ENCODE data around the gene SLC19A1. TPM values are rescaled to one million over a fixed set of nuclear protein-coding genes. Genes with fewer than 3 reads are reported as not detected.
A peak's percentile ranks its signal among the peaks of the same experiment; 100 is the strongest.

The SLC19A1 gene
- total RNA-seq, 3 donors from 2014 or later = 12.6 to 22.8 (median 12.7) TPM

GRCh38 chr21:45471525-45472221 lies 70.6 kb downstream of the SLC19A1 start:
- intact Hi-C loops (cut with DNase I, micrococcal nuclease) = no loop called here
- ATAC-seq = peak; percentile 11
- DNase-seq = peak in 2 of 3 donors; percentile 34 to 54
- Histone ChIP-seq H3K4me3 (no peak overlapping the region), H3K4me1 (ENCODE audit: low read depth) (peaks cover 8% of the 10 kb centered on the region), H3K36me3 (ENCODE audit: low read depth) (no peaks in the 10 kb centered on the region), H3K9me3 (no peaks in the 10 kb centered on the region)
- TF ChIP-seq, protein P1, sequence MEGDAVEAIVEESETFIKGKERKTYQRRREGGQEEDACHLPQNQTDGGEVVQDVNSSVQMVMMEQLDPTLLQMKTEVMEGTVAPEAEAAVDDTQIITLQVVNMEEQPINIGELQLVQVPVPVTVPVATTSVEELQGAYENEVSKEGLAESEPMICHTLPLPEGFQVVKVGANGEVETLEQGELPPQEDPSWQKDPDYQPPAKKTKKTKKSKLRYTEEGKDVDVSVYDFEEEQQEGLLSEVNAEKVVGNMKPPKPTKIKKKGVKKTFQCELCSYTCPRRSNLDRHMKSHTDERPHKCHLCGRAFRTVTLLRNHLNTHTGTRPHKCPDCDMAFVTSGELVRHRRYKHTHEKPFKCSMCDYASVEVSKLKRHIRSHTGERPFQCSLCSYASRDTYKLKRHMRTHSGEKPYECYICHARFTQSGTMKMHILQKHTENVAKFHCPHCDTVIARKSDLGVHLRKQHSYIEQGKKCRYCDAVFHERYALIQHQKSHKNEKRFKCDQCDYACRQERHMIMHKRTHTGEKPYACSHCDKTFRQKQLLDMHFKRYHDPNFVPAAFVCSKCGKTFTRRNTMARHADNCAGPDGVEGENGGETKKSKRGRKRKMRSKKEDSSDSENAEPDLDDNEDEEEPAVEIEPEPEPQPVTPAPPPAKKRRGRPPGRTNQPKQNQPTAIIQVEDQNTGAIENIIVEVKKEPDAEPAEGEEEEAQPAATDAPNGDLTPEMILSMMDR (IDR thresholded peaks at IDR 0.05) = no peak

GRCh38 chr21:45470773-45471524 lies 71.3 kb downstream of the SLC19A1 start:
- ATAC-seq (peak; percentile 62), DNase-seq (peak in 2 of 3 donors; percentile 28 to 56)
- TF ChIP-seq, protein P1 (IDR thresholded peaks at IDR 0.05) = no peak
- H3K4me3 ChIP-seq = no peak overlapping the region
- peaks cover 8% of the 10 kb centered on the region for H3K4me1 ChIP-seq (ENCODE audit: low read depth)
- no peaks in the 10 kb centered on the region for H3K9me3 ChIP-seq
- no peaks in the 10 kb centered on the region for H3K36me3 ChIP-seq (ENCODE audit: low read depth)
- intact Hi-C loops (cut with DNase I, micrococcal nuclease) = no loop called here

DNA sequence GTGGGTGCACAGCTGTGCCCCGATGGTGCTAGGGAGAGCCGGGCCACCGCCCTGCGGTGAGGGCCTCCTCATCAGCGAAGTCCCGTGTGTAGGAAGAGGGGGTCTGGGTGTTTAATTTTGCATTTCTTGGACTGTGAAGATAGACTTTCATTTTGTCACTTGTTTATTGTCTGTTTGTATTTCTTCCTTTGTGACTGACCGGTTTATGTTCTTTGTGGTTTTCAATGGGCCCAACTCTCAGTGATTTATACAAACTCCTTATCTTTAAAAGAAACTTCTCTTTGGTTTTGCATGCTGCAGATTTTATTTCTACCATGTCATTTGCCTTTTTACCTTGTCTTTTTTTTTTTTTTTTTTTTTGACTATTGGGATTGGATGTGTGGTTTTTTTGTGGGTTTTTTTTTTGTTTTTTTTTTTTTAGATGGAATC lies 72.1 kb downstream of the SLC19A1 start:
- TF ChIP-seq, protein P1 (IDR thresholded peaks at IDR 0.05) = no peak
- Histone ChIP-seq H3K4me1 (ENCODE audit: low read depth) (peaks cover 8% of the 10 kb centered on the region), H3K9me3 (no peaks in the 10 kb centered on the region), H3K4me3 (no peak overlapping the region), H3K36me3 (ENCODE audit: low read depth) (no peaks in the 10 kb centered on the region)
- intact Hi-C loops (cut with DNase I, micrococcal nuclease) = no loop called here
- ATAC-seq (no peak), DNase-seq (peak in 2 of 3 donors; percentile 18 to 53)

DNA sequence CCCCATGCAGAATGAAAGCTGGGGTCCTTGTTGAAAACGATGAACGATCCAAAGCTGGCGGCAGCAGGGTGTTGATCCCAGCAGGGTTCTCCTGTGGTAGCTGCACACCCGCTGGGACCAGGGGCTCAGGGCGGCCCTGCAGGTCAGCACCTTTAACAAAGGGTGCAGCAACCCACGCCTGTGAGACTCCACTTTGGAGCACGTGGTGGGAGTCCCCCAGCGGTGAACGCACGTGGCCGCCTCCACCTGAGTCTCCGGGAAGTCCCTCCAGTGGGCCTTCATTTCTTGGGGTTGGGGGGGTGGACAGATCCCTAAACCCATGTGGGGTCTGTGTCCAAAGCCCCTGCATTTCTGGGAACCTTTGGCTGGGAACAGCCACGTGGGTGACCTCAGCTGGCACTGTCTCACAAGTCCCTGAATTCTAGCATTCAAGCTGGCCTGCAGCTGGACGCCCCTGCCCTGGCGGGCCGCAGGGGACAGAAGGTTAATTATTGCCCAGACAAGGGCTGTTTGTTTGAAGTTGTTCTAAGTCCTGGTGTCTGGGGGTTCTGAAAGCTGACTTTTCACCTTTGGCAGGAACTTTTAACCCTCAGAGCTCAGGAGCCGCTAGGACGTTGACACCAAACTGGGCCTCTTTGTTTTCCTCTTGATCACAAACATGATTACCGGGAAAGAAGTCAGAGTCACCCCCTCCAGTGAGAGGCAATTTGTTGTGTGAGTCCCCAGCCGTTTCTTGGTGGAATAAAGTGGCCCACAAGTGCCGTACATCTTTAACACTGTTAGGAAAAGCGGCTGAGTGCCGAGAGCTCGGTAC lies 72.8 kb downstream of the SLC19A1 start:
- peak in 2 of 3 donors; percentile 20 to 47 for DNase-seq
- no peak overlapping the region for H3K4me3 ChIP-seq
- no peak for ATAC-seq
- H3K36me3 ChIP-seq (ENCODE audit: low read depth) = no peaks in the 10 kb centered on the region
- TF ChIP-seq, protein P1 (IDR thresholded peaks at IDR 0.05) = no peak
- intact Hi-C loops (cut with DNase I, micrococcal nuclease) = no loop called here
- no peaks in the 10 kb centered on the region for H3K9me3 ChIP-seq
- peaks cover 8% of the 10 kb centered on the region for H3K4me1 ChIP-seq (ENCODE audit: low read depth)

DNA sequence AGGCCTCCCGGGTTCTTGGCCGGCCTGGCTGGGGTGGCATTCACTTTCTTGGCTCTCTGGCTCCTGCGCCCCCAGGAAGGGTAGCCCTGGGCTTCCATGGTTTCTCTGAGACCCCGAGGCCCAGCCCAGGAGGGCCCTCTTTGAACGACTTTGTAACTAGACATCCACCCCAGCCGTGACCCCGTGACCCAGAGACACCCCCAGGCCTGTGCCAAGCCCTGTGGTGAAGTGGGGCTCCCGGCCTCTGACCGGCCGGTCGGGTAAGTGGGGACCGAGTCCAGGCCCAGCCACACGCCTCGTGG lies 73.3 kb downstream of the SLC19A1 start:
- no peak for ATAC-seq
- no peaks in the 10 kb centered on the region for H3K36me3 ChIP-seq (ENCODE audit: low read depth)
- no peaks in the 10 kb centered on the region for H3K9me3 ChIP-seq
- peaks cover 8% of the 10 kb centered on the region for H3K4me1 ChIP-seq (ENCODE audit: low read depth)
- intact Hi-C loops (cut with DNase I, micrococcal nuclease) = no loop called here
- TF ChIP-seq, protein P1 (IDR thresholded peaks at IDR 0.05) = no peak
- peak in 2 of 3 donors; percentile 18 to 51 for DNase-seq
- no peak overlapping the region for H3K4me3 ChIP-seq

Measured in mucosa of descending colon (tissue), 3 donors.